Tibial nerve (tissue), 3 donors: Measurements from ENCODE around the gene VWA8.

Experiments
- CTCF ChIP-seq, 5 experiments: fragments of 200-600 bp in 3 of 5; fragments of 450-650 bp in 2 of 5; sonication (generic) in 3 of 5; IDR thresholded peaks; one replicate each; pipeline ENCODE4 v1.5.1; 2016 to 2019; ENCODE audit warnings: antibody characterized with exemption in 5 of 5, mild to moderate bottlenecking in 3 of 5, moderate library complexity in 2 of 5
- POLR2A ChIP-seq, 2 donors: fragments of 450-650 bp; IDR thresholded peaks; one replicate each; pipeline ENCODE4 v1.6.1; 2017; ENCODE audit warnings: antibody characterized with exemption in 2 of 2, mild to moderate bottlenecking in 2 of 2, moderate library complexity in 2 of 2

- TF ChIP-seq POLR2A (IDR thresholded peaks at IDR 0.05) (no peak), CTCF (IDR thresholded peaks at IDR 0.05) (no peak)
These were observed 392.6 kb downstream of the VWA8 start for GRCh38 chr13:41568143-41568971.
